ENCODE measurements around the gene CFL1.

Gene CFL1

GRCh38 chr11:65887723-65888162 lies 29.8 kb upstream of the CFL1 start:
- DNase-seq, result no peak

GRCh38 chr11:65886826-65887722 lies 29.1 kb upstream of the CFL1 start:
- DNase-seq, result no peak

DNA sequence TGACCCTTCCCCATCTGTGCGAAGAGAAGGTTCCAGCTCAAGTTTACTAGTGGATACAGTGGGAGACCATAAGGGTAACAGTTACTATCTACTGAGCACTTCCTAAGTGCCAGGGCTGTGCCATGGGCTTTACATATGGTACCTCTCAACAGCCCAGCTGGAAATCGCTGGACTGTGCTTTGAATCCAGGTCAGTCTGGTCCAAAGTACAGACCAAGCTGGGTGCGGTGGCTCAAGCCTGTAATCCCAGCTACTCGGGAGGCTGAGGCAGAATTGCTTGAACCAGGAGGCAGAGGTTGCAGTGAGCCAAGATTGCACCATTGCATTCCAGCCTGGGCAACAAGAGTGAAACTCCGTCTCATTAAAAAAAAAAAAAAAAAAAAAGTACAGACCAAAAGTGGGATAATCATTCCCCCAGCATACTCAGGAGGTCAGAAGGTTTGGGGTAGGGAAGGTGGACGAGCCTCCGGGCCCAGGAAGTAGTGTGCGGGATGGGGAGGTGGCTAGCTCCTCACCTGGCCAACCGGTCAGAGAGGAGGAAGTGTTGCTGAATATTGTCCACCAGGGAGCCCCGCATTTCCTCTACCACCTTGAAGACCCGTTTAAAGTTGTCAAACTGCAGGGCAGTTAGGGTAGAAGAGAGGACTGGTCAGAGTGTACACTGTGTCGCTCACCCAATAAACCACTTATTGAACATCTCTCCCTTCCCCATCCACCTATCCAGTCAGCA lies 28.0 kb upstream of the CFL1 start:
- no peak for DNase-seq

GRCh38 chr11:65885231-65885630 lies 27.3 kb upstream of the CFL1 start:
- DNase-seq, result no peak

DNA sequence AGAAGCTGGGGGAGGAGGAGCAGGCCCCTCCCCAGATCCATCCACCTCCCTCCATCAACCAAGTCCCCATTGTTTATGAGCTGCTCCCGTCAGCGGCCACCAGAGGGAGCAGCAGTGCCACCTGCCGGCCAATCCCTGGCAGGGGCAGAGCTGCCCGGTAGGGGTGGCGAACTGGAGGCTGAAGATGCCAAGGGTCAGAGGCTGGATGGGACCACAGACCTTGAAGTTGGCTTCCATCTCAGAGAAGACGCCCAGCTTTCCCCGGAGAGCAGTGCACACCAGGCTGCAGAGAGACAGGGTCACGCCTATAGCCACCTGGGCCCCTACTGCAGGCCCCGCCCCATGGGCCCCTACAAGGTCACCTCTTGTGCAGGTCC lies 26.7 kb upstream of the CFL1 start:
- DNase-seq, result peak; percentile 43

DNA sequence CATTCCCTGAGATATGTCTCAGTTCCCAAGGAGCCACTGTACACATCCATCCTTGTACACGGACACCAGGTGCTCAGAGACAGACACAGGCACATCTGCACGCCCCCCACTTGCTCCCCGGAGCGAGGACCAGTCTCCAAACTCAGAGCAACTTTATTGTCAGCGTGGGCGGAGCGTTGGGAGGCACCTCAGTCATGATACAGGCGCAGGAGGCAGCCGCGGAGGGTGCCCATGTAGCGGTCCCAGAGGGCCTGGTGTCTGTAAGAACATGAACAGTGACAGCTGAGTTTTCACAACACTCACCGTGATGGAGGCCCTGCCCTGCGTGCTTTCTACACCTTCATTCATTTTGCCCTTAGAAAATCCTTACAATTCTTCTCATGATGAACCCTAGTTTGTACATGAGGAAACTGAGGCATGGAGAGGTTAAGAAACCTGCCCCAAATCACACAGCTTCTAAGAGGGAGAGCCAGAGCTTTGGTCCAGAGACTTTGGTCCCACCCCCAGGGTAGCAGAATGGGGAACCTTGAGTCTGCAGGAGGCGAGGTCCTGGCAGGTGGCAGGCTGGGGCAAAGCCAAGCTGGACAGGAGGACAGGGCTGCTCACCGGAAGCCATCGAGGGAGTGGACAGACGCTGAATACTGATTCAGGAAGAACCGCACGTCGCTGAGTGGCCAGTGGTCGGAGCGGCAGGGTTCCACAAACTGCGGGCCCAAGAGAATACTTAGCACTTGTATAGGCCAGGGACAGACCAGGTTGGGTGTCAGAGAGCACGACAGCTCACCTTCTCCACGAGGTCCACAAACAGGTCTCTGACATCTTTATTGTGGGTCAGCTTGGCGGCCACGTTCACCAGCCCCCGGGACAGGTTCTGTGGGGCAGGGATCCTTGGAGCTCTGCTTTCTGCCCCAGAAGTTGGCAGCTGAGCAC lies 26.1 kb upstream of the CFL1 start:
- DNase-seq, result no peak

DNA sequence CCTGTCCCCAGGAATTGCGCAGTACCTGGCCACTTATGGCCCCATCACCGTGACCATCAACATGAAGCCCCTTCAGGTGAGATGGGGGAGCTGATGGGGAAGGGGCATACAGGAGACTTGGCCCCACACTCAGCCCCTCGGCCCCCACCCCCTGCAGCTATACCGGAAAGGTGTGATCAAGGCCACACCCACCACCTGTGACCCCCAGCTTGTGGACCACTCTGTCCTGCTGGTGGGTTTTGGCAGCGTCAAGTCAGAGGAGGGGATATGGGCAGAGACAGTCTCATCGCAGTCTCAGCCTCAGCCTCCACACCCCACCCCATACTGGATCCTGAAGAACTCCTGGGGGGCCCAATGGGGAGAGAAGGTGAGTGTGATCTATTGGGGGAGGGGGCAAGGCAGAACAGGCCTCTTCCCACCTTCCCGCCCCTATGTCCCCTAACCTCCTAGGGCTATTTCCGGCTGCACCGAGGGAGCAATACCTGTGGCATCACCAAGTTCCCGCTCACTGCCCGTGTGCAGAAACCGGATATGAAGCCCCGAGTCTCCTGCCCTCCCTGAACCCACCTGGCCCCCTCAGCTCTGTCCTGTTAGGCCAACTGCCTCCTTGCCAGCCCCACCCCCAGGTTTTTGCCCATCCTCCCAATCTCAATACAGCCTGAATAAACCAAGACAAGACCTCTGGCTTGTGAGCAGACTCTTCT lies 25.2 kb upstream of the CFL1 start:
- DNase-seq, result no peak

DNA sequence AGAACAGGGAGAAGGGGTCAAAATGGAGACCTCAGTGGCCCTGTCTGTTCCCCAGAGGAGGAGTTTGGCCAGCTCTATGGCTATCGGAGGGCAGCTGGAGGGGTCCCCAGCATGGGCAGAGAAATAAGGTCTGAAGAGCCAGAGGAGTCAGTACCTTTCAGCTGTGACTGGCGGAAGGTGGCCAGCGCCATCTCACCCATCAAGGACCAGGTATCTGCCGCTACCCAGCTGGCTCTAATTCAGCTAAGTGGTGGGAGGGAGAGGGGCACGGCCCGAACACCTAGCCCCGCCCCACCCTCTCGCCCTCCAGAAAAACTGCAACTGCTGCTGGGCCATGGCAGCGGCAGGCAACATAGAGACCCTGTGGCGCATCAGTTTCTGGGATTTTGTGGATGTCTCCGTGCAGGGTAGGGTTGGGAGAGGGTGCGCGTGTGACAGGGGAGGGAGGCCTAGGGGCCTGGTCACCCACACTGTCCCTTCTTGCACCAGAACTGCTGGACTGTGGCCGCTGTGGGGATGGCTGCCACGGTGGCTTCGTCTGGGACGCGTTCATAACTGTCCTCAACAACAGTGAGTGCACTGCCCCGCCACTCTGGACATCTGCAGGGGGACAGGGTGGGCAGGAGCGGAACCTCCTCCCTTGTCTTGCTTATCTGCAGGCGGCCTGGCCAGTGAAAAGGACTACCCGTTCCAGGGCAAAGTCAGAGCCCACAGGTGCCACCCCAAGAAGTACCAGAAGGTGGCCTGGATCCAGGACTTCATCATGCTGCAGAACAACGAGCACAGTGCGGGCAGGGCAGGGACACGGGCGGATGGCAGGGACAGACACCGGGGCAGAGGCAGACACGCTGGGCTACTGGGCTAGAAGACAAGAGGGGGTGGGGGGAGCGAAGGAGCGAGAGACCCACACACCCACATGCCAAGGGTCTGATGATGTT lies 24.4 kb upstream of the CFL1 start:
- DNase-seq, result no peak

GRCh38 chr11:65880844-65881421 lies 23.0 kb upstream of the CFL1 start:
- DNase-seq, result no peak

DNA sequence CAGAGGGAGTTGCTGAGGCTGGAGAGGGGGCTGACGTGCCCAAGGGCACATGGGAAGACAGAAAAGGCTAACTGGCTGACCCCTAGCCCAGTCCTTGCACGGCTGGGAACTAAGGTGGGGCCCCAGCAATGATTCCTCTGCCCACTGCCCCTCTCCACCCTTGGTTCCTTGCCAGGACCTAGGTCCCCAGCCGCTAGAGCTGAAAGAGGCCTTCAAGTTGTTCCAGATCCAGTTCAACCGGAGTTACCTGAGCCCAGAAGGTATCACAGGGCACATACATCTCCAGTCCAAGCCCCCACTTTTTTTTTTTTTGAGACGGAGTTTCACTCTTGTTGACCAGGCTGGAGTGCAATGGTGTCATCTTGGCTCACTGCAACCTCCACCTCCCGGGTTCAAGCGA lies 22.0 kb upstream of the CFL1 start:
- DNase-seq, result no peak

DNA sequence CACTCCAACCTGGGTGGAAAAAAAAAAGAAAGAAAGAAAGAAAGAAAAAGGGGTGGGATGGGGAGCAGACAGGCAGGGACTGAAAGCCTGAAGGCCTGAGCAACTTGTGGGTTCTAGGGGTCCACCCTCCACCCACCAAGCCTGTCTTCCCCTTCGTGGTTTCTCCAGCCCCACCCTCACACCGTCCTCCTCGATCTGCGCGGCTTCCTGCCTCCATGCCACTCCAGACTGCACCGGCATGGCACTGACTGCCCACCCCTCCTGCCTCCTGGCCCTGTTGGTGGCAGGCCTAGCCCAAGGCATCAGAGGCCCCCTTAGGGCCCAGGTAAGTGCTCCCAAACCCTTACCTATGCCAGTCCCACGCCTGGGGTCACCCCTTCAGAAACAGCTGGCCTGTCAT lies 21.6 kb upstream of the CFL1 start, which contains the start of gene CTSW:
CTSW (plus strand) TSS at position 221 of the 400 bp plus-strand sequence; CDS start at position 239, 18 bp downstream.
- DNase-seq, result no peak

GRCh38 chr11:65873318-65874156 lies 15.6 kb upstream of the CFL1 start:
- DNase-seq, result peak; percentile 71

- DNase-seq, result no peak
Observed at GRCh38 chr11:65872586-65873317, 14.8 kb upstream of the CFL1 start, which contains the start of gene EFEMP2. TSS of gene EFEMP2 (minus strand) at chr11:65872800. CDS start at chr11:65872354, 446 bp downstream.

GRCh38 chr11:65871811-65872548 lies 14.0 kb upstream of the CFL1 start:
- no peak for DNase-seq

DNA sequence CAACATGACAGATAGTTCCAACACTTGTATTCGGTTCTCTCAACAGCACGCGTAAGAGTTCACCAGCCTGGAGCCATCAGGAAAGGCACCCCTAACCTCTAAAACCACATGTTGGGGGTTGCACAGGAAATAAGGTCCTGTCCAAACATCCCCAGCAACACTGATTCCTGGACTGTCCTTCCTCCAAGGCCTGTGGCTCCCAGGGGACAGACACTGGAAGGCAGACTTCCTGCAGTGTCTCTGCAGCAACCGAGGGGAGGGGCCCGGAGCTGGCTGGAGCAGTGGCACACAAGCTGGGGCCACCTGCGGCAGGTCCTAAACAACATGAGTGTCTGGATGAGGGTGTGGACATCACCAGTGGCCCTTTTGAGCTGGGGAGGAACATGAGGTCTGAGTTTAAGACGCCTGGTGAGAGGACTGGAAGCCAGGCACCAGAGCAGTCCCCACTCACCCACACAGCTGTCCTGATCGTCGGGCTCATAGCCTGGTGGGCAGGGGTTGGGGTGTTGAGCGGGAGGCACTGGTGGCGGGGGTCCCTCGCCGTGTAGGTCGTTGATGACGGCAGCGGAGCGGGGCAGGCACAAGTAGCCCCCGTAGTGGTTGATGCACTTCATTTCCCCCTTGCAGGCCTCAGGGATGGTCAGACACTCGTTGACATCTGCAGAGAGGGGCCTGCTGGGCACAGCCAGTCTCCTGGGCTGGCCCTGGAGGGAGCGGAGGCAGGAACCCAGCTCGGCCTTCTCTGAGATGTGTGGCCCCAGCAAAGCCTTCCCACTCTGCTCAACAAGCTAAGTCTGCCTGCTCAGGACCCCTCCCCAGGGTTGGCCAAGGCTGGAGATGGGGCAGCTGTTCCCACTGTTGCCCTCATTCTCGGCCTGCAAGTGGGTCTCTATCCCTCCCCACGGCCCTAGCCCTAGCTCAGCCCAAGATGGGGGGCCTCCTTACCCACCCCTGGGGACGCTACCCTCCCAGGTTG lies 13.0 kb upstream of the CFL1 start:
- no peak for DNase-seq

DNA sequence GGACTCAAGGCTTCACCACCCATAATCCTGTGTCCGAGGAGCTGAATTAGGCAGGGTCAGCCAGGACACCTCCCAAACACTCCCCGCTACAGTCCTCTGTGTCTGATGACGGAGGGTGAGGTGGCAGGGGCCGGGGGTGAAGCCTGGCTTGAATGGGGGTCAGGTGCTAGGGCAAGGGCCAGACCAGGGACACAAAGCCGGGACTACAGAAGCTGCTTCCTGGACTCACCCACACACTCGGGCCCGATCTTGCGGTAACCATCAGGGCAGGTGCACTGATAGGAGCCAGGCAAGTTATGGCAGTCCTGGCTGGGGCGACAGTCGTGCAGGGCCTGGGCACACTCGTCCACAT lies 12.3 kb upstream of the CFL1 start:
- no peak for DNase-seq
